ENCODE data around the gene RELCH. TPM values are rescaled to one million over a fixed set of nuclear protein-coding genes. Genes with fewer than 3 reads are reported as not detected.

RELCH gene
- total RNA-seq, 1 experiment from 2014 or later, result 21.6 TPM

Other genes starting within 250 kb of the RELCH start
- 20.3 and 22.7 TPM in 2 replicates for gene PIGN, start 199 bp upstream of the RELCH start, total RNA-seq (2014; rRNA removed)
- gene TNFRSF11A, start 138.1 kb downstream of the RELCH start, total RNA-seq (2014; rRNA removed), result 25.9 and 26.5 TPM in 2 replicates

Measured in PC-3 (cell line).